Activated T-cell treated with anti-CD3 and anti-CD28 coated beads for 48 hours (primary cell): ENCODE measurements around the gene RABAC1.
"Not testable (repeated sequence)": the region's sequence is repeated elsewhere in the genome, so short reads cannot be mapped to it uniquely, and the experiment has no call there.

Source experiments
- DNase-seq: peaks from one replicate; pipeline ENCODE4 v3.0.0-alpha.2; 2020; ENCODE audit warnings: low read depth

Gene RABAC1

GRCh38 chr19:41915021-41915775 lies 43.9 kb downstream of the RABAC1 start:
- DNase-seq, result no peak

- DNase-seq, result not testable (repeated sequence)
Measured at GRCh38 chr19:41914424-41914834, 44.7 kb downstream of the RABAC1 start.

DNA sequence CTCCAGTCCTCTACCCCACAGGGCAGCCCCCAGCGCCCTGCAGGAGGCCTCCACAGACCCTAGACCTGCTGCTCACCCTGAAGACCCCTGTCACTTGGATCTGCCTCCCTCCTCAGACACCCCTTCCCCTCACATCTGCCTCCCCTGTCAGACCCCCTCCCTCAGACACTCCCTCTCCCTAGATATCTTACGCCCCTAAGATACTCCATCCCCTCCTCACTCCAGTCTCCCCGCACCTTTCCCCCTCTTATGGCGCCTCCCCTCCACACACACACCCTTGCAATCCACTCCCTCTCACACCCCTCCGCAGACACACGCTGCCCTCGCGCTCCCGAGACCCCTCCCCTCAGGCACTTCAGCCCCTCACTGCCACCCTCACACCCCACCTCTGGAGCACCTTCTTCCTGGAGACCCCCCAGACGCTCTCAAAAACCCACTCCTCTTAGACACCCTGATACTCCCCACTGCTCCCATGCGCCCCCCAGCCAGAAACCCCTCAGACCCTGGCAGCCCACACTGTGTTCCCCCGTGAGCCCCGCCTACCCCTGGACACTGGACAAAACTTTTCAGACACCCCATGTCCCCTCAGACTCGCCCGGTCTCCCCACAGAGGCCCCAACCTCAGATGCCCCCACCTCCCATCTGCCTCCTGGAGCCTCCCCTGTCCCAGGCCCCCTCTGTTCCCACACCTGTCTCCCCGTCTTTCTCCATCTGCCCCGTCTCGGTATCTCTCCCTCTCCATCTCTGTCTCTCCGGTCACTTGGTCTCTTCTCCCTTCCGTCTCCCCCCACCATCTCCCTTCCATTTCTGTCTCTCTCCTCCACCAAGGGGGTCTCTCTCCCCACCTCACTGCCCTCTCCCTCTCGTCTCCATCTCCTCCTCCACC lies 45.3 kb downstream of the RABAC1 start:
- no peak for DNase-seq

DNA sequence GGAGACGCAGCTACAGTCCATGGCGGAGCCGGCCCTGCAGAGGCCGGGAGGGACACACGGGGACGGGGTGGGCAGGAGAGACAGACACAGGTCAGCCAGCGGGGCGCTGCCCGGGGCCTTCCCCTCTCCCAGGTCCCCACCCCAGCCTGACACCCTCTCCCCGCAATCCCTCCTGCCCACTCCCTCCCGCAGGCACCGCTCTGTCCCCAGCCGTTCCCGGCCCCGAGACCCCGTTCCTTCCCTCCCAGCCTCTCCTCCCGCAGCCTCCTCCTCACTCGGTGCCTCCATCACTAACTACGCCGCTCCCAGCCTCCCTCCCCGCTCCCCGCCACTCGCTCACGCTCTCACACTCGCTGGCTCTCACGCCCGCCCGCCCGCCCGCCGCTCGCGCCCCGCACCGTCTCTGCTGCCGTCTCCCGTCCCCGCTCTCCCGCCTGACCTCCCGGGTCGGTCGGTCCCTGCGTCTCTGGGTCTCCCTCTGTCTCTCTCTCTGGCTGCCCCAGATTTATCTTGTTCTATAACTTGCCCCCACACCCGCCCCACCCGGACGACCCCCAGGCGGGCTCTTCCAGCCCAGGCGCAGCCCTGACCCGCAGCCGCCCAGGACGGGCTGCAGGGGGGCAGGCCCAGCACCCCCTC lies 46.1 kb downstream of the RABAC1 start:
- DNase-seq, result no peak

DNA sequence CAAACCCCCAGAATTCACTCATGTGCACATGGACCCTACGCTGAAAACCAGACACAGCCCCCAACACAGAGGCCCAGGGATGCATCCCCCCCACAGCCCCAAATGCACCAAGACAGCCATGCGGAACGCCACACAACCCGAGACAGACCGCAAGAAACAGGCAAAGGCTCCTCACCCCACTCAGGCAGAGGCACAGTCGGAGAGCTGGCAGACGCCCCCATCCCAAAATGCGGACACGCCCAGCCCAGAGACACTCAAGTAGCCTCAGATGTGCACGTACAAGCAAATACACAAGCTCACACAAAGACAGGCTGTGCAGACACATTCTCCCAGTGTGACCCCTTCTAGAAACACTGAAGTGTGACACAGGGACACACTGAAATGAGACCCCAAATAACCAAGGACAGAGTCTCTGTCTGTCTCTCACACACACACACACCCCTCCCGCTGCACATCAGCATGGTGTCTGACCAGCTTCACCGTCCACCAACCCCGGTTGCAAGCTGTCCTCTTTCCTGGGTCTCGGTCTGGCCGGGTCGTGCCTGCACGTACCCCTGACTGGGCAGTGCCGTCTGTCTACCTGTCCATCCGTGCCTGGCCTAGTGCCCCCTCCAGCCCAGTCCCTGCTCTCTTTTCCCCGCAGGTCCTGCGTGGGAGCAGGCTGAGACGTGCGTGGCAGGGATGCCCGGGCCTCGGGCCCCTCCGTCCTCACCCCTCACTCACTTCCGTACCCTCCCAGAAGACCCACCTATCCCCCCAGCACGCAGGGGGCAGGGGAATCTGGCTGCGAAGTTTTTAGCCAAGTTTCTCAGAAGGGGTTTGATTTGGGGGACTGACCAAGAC lies 47.0 kb downstream of the RABAC1 start:
- no peak for DNase-seq

DNA sequence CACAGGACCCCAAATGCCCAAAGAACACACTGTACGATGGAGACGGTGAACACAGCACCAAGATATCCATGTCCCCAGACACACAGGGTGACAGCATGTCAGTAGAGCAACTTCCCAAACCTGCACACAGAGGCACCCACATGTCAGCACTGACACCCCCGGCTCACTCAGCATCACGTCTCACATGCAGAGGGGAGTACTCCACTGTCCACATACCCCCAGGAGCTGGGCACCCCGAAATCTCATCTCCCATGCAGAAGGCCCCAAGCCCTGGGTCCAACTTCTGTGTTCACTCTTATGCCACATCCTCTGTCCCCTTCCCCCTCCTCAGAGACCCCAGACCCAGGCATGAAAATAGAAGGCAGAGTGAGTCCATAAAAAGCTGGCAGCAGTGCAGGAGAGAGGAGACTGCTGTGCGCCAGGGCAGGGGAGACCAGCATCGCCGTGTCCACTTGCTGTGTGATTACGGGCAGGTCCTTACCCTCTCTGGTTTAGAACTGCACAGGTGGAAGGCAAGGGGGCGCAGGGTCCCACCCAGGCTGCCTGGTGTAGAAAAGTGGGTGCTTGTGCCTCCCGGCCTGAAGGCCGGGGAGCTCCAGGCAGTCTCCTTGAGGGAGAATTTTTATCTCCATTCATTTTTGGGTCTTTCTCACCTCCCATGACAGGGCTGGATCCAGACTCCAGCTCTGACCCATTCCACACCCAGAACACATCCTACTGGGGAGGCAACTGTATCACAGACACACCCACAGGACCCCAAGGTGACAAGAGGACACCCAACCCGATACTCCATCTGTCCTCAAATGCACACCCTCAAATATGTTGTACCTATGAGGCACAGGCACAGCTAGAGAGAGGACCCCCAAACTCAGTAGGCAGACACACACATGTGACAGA lies 47.9 kb downstream of the RABAC1 start:
- no peak for DNase-seq

- no peak for DNase-seq
Measured at GRCh38 chr19:41910240-41910991, 48.7 kb downstream of the RABAC1 start.

DNA sequence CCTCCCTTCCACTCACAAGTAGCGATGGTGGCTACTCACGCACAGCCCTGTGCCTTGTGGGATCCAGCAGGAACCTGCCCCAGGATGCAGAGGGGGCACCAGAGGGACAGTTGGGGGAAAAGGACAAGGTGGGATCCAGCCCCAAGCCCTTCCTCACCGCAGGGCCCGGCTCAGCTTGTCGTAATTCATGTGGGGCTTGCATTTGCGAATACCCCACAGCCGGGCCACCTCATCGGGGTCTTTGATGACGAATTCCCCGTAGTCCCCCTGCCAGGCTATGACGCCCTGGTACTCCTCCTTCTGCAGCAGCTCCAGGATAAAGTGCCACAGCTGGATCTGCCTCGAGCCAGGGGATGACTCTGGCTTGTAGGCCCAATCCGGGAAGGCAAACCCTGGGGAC lies 49.4 kb downstream of the RABAC1 start:
- no peak for DNase-seq

DNA sequence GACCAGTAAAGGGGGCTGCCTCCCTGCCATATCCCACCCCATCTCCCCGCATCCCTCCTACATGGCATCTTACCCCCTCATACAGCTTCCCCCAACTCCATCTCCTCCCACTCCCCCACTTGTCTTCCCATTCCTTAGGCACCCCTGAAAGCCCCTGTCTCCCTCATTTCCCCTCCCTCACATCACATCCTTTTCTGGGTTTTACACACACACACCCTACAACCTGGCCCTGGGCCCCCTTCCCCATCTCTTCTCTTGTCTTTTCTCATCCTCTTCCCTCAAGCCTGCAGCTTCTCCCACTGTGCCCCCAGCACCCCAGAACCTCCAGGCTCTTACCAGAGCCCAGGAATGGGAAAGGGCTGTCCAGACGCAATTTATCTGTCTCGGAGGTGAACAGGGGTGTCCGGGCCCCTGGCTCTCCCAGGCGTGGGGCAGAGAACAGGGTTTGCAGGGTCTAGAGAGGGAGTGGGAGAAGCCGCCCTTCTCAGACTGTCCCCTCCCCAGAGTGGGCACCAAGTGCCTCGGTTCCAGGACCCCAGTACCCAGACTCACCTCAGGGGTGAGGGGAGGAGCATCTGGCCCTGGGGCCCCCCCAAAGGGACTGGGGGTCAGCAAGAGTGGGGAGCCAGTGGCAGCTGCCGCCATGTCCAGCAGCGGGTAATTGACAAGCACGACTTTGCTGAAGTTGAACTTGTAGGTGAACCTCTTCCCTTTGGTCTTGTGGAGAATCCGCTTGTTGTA lies 50.2 kb downstream of the RABAC1 start:
- no peak for DNase-seq

- DNase-seq, result no peak
Measured at GRCh38 chr19:41907994-41908615, 51.0 kb downstream of the RABAC1 start.

DNA sequence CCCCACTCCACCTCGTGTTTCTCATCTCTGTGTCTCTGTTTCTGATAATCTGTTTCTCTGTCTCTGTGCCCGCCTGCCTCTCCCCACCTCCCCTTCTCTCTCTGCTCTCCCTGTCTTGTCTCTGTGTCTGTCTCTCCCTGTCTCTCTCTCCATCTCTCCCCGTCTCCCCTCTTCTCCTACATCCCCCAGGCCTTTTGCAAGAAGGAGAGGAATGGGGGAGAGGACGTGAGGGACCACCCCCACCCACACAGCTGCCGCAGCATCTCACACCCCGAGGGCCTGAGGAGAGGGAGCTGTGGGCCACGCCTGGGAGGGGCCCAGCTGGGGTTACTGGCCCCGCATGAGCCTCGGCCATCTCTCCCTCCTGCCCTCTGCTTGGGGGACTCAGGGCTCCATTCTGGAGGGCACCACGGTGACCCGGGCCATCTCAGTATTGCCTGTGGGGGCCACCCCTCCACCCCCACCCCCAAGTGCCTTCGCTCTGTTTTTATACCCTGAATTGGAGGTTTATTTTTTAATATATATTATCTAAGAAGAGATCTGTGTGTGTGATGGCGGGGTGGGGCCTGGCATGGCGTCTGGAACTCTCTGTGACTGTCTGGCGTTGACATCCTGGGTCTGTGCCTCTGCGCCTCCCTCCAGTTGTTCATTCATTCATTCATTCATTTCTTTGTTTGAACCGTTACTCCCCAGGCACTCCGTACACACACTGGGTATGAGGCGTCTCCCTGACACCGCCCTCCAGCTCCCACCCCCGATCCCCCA lies 52.0 kb downstream of the RABAC1 start:
- DNase-seq, result no peak
